HCT116 (cell line): ENCODE data around the gene FAM53A. TPM values are rescaled to one million over a fixed set of nuclear protein-coding genes. Genes with fewer than 3 reads are reported as not detected.

Experiments used
- ATAC-seq: fragments of 200-7000 bp; cut with Tn5 transposase; 2 replicates; pipeline ENCODE4 v1.9.1; 2020; ENCODE audit warnings: mild to moderate bottlenecking, moderate library complexity
- BruUV-seq: library from RNA; stranded (reverse); fragments of 400-500 nt; replicated peaks from 2 replicates; lab custom pipeline; 2021; lab: Mats Ljungman, UMichigan
- CTCF ChIA-PET: fragments of 300-600 bp; sonication (Branson Sonifier 250); formaldehyde crosslinking; loops from one replicate; lab custom pipeline; 2021; ENCODE audit warnings: antibody characterized with exemption; lab: Charles Lee
- POLR2A ChIA-PET: fragments of 300-600, 350-600 bp; sonication (Branson Sonifier 250); formaldehyde crosslinking; loops from one replicate; lab custom pipeline; 2021; ENCODE audit warnings: antibody characterized with exemption; lab: Charles Lee
- RAD21 ChIA-PET, 2 experiments: fragments of 300-600 bp; sonication (Branson Sonifier 250); formaldehyde crosslinking; loops; one replicate each; lab custom pipeline; 2023; ENCODE audit warnings: low total read pairs in 2 of 2; ENCODE audit not compliant: uncharacterized antibody in 2 of 2, unreplicated experiment in 2 of 2, low non-redundant PET in 1 of 2; lab: Charles Lee
- DNase-seq: peaks from one replicate; pipeline ENCODE4 v3.0.0-alpha.2; 2010; ENCODE audit warnings: low read depth, low spot score
- H2AFZ ChIP-seq: fragments of 200-600 bp; shearing (Covaris generic), sonication (generic); 2 replicates; pipeline ENCODE4 v1.6.1; 2017; ENCODE audit warnings: low read depth, mixed run types, mixed read lengths, antibody characterized with exemption, low read length; ENCODE audit not compliant: poor library complexity, severe bottlenecking
- H3K27ac ChIP-seq: 2 replicates; pipeline ENCODE4 v1.5.1; 2012; ENCODE audit warnings: low read depth, low read length
- H3K27me3 ChIP-seq: fragments of 200-600 bp; sonication (generic); 2 replicates; pipeline ENCODE4 v1.6.1; 2016; ENCODE audit warnings: mixed run types, low read length, mixed read lengths; ENCODE audit not compliant: insufficient read depth
- H3K36me3 ChIP-seq, 2 experiments: fragments of 200-500 bp in 1 of 2; fragments of 200-600 bp in 1 of 2; sonication (Bioruptor generic) in 1 of 2; sonication (generic) in 1 of 2; 2 replicates each; pipeline versions ENCODE4 v1.5.1 to v1.6.1; 2014 to 2016; ENCODE audit warnings: low read length in 2 of 2, inconsistent platforms in 1 of 2, mixed read lengths in 1 of 2, mixed run types in 1 of 2; ENCODE audit not compliant: insufficient read depth in 2 of 2, control insufficient read depth in 1 of 2
- H3K4me1 ChIP-seq, 2 experiments: fragments of 200-600 bp in 1 of 2; sonication (generic) in 1 of 2; 2 replicates each; pipeline versions ENCODE4 v1.5.1 to v1.6.1; 2012 to 2017; ENCODE audit warnings: low read length in 2 of 2, inconsistent platforms in 1 of 2, mild to moderate bottlenecking in 1 of 2, mixed read lengths in 1 of 2, mixed run types in 1 of 2, moderate library complexity in 1 of 2; ENCODE audit not compliant: insufficient read depth in 2 of 2, control insufficient read depth in 1 of 2
- H3K4me2 ChIP-seq: fragments of 200-600 bp; sonication (generic); 2 replicates; pipeline ENCODE4 v1.6.1; 2017; ENCODE audit warnings: mixed run types, low read length, mixed read lengths
- H3K4me3 ChIP-seq, 2 experiments: fragments of 200-600 bp in 1 of 2; sonication (generic) in 1 of 2; replicated peaks in 1 of 2; 2 replicates each; pipeline ENCODE4 v1.5.1; 2011 to 2016; ENCODE audit warnings: low read length in 2 of 2, control low read depth in 1 of 2, low read depth in 1 of 2, mild to moderate bottlenecking in 1 of 2, mixed read lengths in 1 of 2, mixed run types in 1 of 2
- H3K79me2 ChIP-seq: fragments of 200-600 bp; sonication (generic); 2 replicates; pipeline ENCODE4 v1.6.1; 2017; ENCODE audit warnings: mild to moderate bottlenecking, mixed run types, low read length, moderate library complexity, mixed read lengths; ENCODE audit not compliant: insufficient read depth
- H3K9ac ChIP-seq: fragments of 200-600 bp; sonication (generic); 2 replicates; pipeline ENCODE4 v1.6.1; 2016; ENCODE audit warnings: low read length, mixed read lengths
- H3K9me2 ChIP-seq: fragments of 200-600 bp; sonication (generic), shearing (Covaris generic); 2 replicates; pipeline ENCODE4 v1.6.1; 2017; ENCODE audit warnings: mixed run types, mild to moderate bottlenecking, moderate library complexity; ENCODE audit not compliant: insufficient read depth
- H3K9me3 ChIP-seq, 2 experiments: fragments of 200-500 bp in 1 of 2; fragments of 200-600 bp in 1 of 2; sonication (Bioruptor generic) in 1 of 2; sonication (generic) in 1 of 2; 2 replicates each; pipeline ENCODE4 v1.6.1; 2014 to 2017; ENCODE audit warnings: low read length in 2 of 2, mixed read lengths in 2 of 2, inconsistent platforms in 1 of 2, low read depth in 1 of 2, mild to moderate bottlenecking in 1 of 2, mixed run types in 1 of 2, moderate library complexity in 1 of 2; ENCODE audit not compliant: control insufficient read depth in 1 of 2, insufficient read depth in 1 of 2
- H4K20me1 ChIP-seq: fragments of 200-600 bp; sonication (generic), shearing (Covaris generic); 2 replicates; pipeline ENCODE4 v1.6.1; 2017; ENCODE audit warnings: mixed run types, mild to moderate bottlenecking, moderate library complexity; ENCODE audit not compliant: insufficient read depth
- CBX3 ChIP-seq: IDR thresholded peaks from 2 replicates; pipeline ENCODE4 v1.6.1; 2012; ENCODE audit warnings: low read depth
- EGR1 ChIP-seq: IDR thresholded peaks from 2 replicates; pipeline ENCODE4 v1.6.1; 2012; ENCODE audit warnings: low read depth
- ELF1 ChIP-seq: IDR thresholded peaks from 2 replicates; pipeline ENCODE4 v1.6.1; 2012; ENCODE audit warnings: low read depth, borderline replicate concordance
- EZH2 ChIP-seq: fragments of 200-600 bp; sonication (generic); IDR thresholded peaks from 2 replicates; pipeline ENCODE4 v1.6.1; 2017; ENCODE audit warnings: antibody characterized with exemption, mixed run types
- EZH2phosphoT487 ChIP-seq: fragments of 200-600 bp; IDR thresholded peaks from 2 replicates; pipeline ENCODE4 v1.6.1; 2018; ENCODE audit warnings: antibody characterized with exemption, borderline replicate concordance
- POLR2A ChIP-seq: IDR thresholded peaks from 2 replicates; pipeline ENCODE4 v1.7.0; 2011; ENCODE audit warnings: borderline replicate concordance; ENCODE audit not compliant: insufficient read depth, insufficient read length; ENCODE audit errors: extremely low read depth
- SIN3A ChIP-seq: IDR thresholded peaks from 2 replicates; pipeline ENCODE4 v1.6.1; 2012; ENCODE audit warnings: low read depth
- SP1 ChIP-seq: IDR thresholded peaks from 2 replicates; pipeline ENCODE4 v1.6.1; 2012; ENCODE audit warnings: low read depth
- TCF7L2 ChIP-seq: IDR thresholded peaks from 2 replicates; pipeline ENCODE4 v1.7.0; 2011; ENCODE audit warnings: borderline replicate concordance, inconsistent platforms; ENCODE audit not compliant: insufficient read depth, insufficient read length; ENCODE audit errors: extremely low read depth
- intact Hi-C: fragments of 100-400 bp; cut with micrococcal nuclease; formaldehyde crosslinking; loops from 2 replicates; pipeline ENCODE4 v1.10.0; 2022
- total RNA-seq: library from RNA; stranded (reverse); gene quantifications from one replicate; pipeline ENCODE4 v1.2.1, GENCODE V29; 2021; ENCODE audit not compliant: unreplicated experiment
- TF ChIP-seq, protein P1 (sequence below): IDR thresholded peaks from 2 replicates; pipeline ENCODE4 v1.6.1; 2012; ENCODE audit warnings: low read depth
- TF ChIP-seq, protein P2 (sequence below), 3 experiments: fragments of 200-600 bp in 1 of 3; sonication (generic) in 1 of 3; IDR thresholded peaks in 2 of 3; conservative IDR thresholded peaks in 1 of 3; 2 replicates each; pipeline ENCODE4 v1.5.1; 2012 to 2017; ENCODE audit warnings: low read depth in 2 of 3, low read length in 2 of 3, antibody characterized with exemption in 1 of 3, borderline replicate concordance in 1 of 3, control low read depth in 1 of 3, mild to moderate bottlenecking in 1 of 3, mixed read lengths in 1 of 3, mixed run types in 1 of 3, moderate library complexity in 1 of 3; ENCODE audit not compliant: insufficient read depth in 1 of 3

FAM53A gene
- total RNA-seq, 1 experiment from 2014 or later: 1.1 TPM

DNA sequence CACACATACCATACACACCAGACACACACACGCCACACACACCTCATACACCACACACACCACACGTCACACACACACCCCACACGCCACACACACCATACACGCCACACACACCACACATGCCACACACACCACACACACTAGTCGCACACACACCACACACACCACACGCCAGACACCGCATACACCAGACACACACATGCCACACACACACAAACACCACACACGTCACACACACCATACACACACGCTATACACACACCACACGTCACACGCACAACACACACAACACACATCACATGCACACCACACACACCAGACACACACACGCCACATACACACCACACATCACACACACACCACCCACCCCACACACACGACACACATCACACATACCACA lies 32.0 kb downstream of the FAM53A start:
- Histone ChIP-seq H3K4me3 (no peak overlapping the region), H3K36me3 (no peaks in the 10 kb centered on the region), H3K9me2 (no peaks in the 10 kb centered on the region), H3K27ac (no peak overlapping the region), H3K9ac (no peak overlapping the region), H3K79me2 (no peaks in the 10 kb centered on the region), H3K4me1 (no peaks in the 10 kb centered on the region), H3K4me2 (no peak overlapping the region), H2AFZ (no peak overlapping the region), H4K20me1 (no peaks in the 10 kb centered on the region), H3K27me3 (no peaks in the 10 kb centered on the region), H3K9me3 (no peaks in the 10 kb centered on the region)
- ChIA-PET POLR2A (no interaction called here), CTCF (no interaction called here), RAD21 (no interaction called here)
- TF ChIP-seq EZH2phosphoT487: no peak
- no peak for TF ChIP-seq TCF7L2
- TF ChIP-seq SP1: no peak
- no peak for TF ChIP-seq SIN3A
- TF ChIP-seq CBX3: no peak
- TF ChIP-seq POLR2A: no peak
- TF ChIP-seq EGR1: no peak
- TF ChIP-seq EZH2: no peak
- TF ChIP-seq ELF1: no peak
- TF ChIP-seq, protein P1, sequence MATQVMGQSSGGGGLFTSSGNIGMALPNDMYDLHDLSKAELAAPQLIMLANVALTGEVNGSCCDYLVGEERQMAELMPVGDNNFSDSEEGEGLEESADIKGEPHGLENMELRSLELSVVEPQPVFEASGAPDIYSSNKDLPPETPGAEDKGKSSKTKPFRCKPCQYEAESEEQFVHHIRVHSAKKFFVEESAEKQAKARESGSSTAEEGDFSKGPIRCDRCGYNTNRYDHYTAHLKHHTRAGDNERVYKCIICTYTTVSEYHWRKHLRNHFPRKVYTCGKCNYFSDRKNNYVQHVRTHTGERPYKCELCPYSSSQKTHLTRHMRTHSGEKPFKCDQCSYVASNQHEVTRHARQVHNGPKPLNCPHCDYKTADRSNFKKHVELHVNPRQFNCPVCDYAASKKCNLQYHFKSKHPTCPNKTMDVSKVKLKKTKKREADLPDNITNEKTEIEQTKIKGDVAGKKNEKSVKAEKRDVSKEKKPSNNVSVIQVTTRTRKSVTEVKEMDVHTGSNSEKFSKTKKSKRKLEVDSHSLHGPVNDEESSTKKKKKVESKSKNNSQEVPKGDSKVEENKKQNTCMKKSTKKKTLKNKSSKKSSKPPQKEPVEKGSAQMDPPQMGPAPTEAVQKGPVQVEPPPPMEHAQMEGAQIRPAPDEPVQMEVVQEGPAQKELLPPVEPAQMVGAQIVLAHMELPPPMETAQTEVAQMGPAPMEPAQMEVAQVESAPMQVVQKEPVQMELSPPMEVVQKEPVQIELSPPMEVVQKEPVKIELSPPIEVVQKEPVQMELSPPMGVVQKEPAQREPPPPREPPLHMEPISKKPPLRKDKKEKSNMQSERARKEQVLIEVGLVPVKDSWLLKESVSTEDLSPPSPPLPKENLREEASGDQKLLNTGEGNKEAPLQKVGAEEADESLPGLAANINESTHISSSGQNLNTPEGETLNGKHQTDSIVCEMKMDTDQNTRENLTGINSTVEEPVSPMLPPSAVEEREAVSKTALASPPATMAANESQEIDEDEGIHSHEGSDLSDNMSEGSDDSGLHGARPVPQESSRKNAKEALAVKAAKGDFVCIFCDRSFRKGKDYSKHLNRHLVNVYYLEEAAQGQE: no peak
- TF ChIP-seq, protein P2, sequence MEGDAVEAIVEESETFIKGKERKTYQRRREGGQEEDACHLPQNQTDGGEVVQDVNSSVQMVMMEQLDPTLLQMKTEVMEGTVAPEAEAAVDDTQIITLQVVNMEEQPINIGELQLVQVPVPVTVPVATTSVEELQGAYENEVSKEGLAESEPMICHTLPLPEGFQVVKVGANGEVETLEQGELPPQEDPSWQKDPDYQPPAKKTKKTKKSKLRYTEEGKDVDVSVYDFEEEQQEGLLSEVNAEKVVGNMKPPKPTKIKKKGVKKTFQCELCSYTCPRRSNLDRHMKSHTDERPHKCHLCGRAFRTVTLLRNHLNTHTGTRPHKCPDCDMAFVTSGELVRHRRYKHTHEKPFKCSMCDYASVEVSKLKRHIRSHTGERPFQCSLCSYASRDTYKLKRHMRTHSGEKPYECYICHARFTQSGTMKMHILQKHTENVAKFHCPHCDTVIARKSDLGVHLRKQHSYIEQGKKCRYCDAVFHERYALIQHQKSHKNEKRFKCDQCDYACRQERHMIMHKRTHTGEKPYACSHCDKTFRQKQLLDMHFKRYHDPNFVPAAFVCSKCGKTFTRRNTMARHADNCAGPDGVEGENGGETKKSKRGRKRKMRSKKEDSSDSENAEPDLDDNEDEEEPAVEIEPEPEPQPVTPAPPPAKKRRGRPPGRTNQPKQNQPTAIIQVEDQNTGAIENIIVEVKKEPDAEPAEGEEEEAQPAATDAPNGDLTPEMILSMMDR (IDR thresholded peaks at IDR 0.05 in 2 of 3, conservative IDR thresholded peaks at IDR 0.05 in 1 of 3; ENCODE audit: borderline replicate concordance in 1 of 3, insufficient read depth in 1 of 3, low read depth in 2 of 3, low read length in 2 of 3): no peak
- no peak for DNase-seq
- no TSS peak for BruUV-seq
- intact Hi-C loops: no loop called here
- no peak for ATAC-seq
